IPS-NIHi7 (cell line): ENCODE data around the gene DNAJC13.

ENCODE experiments used
- DNase-seq: peaks from one replicate; pipeline ENCODE4 v3.0.0; 2012; ENCODE audit warnings: mixed read lengths; ENCODE audit errors: extremely low spot score

The DNAJC13 gene

DNA sequence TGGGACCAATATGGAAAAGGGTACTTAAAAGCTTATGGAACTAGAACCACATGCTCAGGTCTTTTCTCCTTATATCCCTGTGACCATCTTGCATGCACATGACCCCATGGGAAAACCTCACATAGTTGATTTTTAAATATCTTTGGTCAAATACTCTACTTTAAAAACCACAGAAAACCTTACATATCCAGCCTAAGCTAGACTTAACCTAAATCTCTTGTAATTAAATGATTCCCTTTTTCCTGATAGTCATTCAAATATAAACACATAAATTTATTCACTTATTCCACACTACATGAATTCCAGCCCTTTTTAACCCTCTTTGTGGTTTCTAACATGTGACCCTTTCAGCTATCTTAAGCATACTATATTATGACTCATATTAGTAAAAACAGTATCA, 46.8 kb downstream of the DNAJC13 start:
- no peak for DNase-seq

DNA sequence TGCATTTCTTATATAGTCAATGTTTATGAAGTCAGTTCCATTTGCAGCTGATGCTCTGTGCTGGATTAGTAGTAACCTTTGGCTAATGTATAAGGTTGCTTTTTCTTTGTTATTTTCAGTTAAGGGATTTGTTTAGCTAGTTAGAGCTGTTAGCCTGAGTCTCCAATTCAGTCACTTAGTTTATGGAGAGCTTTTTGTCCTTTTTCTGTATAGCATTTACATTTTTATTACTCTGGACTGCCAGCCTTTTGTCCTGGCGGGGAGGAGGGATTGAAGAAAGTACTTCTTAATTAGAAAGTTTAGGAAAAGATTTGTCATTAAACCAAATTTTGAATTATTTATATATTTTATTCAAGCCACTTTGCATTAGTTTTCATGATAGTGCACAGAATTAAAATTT, 52.0 kb downstream of the DNAJC13 start:
- no peak for DNase-seq

GRCh38 chr3:132486099-132486498, 68.8 kb downstream of the DNAJC13 start:
- no peak for DNase-seq

- DNase-seq, result no peak
These were observed 70.8 kb downstream of the DNAJC13 start for GRCh38 chr3:132488151-132488550.

DNA sequence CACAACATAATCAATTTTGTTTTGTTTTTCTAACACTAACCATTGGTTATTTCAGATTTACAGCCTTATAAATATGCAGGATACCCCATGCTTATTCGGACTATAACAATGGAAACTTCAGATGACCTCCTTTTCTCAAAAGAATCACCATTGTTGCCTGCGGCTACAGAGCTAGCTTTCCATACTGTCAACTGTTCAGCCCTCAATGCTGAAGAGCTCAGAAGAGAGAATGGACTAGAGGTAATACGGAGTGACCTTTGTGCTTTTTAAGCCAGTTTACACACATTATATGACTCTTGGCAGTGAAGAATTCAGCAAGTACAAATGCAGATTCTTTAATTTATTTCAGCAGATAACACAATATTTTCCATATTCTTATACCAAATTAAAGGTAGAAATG, 81.8 kb downstream of the DNAJC13 start:
- no peak for DNase-seq

- DNase-seq, result no peak
These were observed 86.3 kb downstream of the DNAJC13 start for GRCh38 chr3:132503559-132503958.

GRCh38 chr3:132504375-132504933, 87.2 kb downstream of the DNAJC13 start:
- DNase-seq, result no peak

DNA sequence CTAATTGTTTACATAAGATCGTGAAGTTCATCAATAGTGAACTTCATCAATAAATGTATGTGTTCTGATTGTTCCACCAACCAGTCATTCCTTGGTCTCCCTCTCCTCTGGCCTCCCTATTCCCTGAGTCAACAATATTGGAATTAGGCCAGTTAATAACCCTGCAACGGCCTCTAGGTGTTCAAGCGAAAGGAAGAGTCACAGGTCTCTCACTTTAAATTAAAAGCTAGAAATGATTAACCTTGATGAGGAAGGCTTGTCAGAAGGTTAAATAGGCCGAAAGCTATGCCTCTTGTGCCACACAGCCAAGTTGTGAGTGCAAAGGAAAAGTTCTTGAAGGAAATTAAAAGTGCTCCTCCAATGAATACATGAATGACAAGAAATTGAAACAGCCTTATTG, 90.4 kb downstream of the DNAJC13 start:
- DNase-seq, result no peak

- DNase-seq, result no peak
These were observed 91.8 kb downstream of the DNAJC13 start for GRCh38 chr3:132509096-132509495.

DNA sequence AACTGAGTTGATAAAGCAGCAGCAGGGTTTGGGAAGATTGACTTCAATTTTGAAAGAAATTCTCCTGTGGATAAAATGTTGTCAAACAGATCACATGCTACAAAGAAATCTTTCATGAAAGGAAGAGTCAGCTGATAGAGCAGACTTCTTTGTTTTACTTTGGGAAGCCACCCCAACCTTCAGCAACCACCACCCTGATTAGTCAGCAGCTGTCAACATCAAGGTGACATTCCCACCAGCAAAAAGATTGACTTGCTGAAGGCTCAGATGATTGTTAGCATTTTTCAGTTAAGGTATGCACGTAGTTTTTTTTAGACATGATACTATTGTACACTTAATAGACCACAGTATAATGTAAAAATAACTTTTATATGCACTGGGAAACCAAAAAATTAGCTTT, 92.2 kb downstream of the DNAJC13 start:
- DNase-seq, result no peak

- no peak for DNase-seq
These were observed 95.8 kb downstream of the DNAJC13 start for GRCh38 chr3:132513057-132513456.

- no peak for DNase-seq
These were observed 100.0 kb downstream of the DNAJC13 start for GRCh38 chr3:132517311-132517710.

GRCh38 chr3:132519914-132520313, 102.6 kb downstream of the DNAJC13 start:
- no peak for DNase-seq

GRCh38 chr3:132521901-132522300, 104.6 kb downstream of the DNAJC13 start:
- no peak for DNase-seq

DNA sequence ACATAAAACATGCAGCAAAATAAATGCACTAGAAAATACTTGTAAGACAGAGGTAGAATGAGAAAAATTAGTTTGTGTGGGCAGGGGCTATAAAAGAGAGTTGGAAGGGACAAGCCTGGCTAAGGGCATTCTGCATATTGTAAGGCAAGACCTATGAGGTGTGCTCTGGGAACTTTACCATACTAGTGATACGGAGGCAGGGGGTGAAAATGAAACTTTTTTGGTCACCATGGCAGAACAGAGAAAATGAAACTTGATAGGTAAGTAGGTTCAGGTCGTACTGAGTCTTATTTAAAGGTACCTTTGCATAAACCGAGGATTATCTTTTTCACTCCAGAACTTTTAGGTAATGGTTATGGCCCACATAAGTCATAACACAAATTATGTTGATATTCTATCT, 105.1 kb downstream of the DNAJC13 start:
- no peak for DNase-seq

DNA sequence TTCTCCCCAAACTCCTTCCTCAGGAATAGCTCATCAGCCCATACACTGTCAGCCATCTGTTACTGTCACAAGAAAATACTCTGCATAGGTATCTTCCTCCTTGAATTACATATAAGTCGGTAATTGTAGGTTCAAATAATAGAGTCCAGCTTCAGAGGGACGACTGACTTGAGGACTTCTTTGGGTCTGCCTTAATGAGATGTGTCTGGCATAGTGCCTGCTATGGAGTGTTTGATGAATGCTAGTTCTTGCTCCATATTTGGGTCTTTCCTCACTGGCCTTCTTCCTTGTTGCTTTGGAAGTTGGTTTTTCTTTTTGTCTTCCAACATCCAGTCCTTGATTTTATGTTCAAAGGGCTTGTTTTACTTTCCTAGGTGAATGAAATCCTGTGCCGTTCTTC, 113.3 kb downstream of the DNAJC13 start:
- no peak for DNase-seq

DNA sequence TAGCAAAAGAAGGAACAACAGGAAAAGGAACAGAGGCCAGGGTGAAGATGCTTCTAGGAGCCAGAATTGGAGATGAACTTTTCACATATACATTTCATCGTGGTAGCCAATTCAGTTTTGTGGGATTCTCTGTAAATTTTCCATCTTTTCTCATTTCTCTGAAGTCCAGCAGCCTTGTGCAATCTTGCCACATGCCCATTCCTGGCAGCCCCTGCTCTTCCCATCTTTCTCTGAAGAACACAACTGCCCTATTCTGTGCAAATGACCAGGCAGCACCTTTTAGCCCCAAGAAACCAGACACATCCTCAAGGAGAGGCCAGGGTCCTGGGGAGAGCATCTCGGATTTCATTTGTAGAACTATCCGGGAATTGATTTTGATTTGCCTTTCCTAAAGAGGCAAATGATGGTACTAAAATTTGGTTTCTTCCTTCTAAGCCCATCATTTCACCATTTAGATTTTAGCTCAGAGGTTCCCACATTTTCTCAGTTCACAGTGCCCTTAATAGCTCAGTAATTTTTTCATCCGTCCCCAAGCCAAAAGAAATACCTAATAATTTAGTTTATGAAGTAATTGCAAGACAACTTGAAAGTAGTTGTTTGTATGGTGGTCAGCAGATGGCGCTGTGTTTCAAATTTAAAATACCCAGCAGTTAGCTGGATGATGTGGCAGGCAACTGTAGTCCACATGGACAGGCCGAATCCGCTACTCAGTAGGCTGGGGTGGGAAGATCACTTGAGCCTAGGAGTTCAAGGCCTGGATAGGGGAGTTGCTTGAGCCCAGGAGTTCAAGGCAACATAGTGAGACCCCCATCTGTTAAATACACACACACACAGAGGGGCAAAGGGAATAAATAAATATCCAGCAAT, 118.5 kb downstream of the DNAJC13 start:
- peak; percentile 70 for DNase-seq

- no peak for DNase-seq
These were observed 119.3 kb downstream of the DNAJC13 start for GRCh38 chr3:132536442-132537153.

- no peak for DNase-seq
These were observed 120.0 kb downstream of the DNAJC13 start for GRCh38 chr3:132537297-132537696.

- DNase-seq, result no peak
These were observed 120.8 kb downstream of the DNAJC13 start for GRCh38 chr3:132538072-132538471.

DNA sequence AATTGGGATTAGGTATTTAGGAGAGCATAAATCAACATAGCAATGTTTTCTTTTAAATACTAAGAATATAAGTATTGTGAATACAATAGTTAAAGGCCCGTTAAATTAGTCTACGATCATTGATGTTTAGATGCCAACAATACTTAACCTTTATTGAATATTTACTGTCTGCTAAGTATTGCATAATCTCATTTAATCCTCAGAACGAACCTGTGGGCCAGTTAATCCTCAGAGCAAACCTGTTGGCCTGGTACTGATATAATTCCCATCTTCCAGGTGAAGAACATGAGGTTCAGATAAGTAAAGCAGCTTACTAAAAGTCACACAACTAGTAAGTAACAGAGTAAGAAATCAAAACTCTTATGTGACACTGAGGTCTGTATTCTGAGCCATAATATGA, 122.4 kb downstream of the DNAJC13 start:
- no peak for DNase-seq

DNA sequence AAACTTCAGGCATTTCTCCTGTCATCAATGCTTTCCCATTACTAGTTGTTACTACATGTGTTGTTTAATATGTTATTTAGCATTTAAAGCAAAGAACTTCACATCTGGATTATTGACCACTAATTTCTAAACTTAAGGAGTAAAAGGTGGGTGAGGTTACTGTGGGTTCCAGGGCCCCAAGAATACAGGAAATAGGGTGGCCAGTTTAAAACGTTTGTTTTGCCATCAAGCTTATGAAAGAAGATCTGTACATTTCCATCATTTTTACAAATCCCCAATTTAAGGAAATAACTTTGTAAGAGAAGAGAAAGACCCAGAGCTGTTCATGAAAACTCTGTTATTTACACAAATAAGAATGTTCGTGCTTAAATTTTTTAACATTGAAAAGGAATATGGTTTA, 125.3 kb downstream of the DNAJC13 start:
- no peak for DNase-seq
